ENCODE results near the gene TMEM163.
"Not testable (repeated sequence)": the region's sequence is repeated elsewhere in the genome, so short reads cannot be mapped to it uniquely, and the experiment has no call there.

The TMEM163 gene

DNA sequence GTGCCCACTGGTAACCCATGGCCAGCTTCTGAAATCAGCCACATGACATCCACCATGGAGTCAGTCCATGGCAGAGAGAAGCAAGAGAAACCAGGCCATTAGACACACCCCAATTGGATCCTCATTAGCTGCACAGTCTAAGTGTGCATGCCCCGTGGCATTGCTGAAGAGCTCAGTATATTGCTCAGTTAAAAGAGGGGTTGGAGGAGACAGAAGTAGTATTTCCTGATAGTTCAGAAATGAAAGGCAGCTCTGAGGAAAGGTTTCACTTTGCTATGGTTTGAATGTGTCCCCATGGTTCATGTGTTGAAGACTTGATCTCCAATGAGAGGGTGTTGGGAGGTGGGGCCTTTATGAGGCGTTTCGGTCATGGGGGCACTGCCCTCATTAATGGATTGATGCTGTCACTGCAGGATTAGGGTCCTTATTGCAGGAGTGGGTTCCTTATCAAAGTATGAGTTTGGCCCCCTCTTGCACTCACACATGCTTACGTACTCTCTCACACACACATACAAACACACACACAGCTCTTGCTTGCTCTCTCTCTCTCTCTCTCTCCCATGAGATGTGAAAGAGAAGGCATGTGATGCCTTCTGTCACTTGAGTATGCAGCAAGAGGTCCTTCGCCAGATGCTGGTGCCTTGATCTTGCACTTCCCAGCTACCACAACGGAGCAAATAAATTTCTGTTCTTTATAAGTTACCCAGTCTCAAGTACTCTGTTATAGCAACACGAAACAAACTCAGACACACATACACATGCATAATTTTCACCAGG, 58.0 kb downstream of the TMEM163 start:
- DNase-seq: no peak

DNA sequence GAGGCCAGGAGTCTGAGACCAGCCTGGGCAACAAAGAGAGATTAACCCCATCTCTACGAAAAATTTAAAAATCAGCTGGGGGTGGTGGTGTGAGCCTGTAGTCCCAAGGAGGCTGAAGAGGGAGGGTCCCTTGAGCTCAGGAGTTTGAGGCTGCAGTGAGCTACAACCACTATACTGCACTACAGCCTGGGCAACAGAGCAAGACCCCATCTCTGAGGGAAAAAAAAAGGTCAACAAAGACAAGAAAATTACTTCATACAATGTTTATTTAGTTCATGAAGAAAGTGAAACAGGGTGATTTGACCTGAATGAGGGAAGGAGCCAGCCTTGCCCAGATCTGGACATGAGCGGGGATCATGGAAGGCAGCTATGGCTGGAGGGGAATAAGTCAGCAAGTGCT, 59.1 kb downstream of the TMEM163 start:
- no peak for DNase-seq

DNA sequence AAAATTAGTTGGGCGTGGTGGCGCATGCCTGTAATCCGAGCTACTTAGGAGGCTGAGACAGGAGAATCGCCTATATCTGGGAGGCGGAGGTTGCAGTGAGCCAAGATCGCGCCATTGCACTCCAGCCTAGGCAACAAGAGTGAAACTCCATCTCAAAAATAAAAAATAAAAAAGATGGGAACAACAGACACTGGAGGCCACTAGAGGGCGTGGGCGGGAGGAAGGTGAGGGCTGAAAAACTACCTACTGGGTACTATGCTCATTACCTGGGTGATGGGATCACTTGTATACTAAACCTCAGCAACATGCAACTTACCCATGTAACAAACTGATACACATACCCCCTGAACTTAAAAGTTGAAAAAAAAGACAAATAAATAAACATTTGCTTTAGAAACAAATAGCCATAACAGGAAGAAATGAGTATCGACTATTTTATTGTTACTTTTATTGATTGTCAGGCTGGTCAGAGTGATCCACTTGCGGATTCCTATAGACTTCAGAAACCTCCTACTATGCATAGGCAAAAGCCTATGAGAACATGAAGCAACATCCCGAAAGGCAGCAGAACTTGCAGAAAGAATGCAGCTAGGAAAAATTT, 61.0 kb downstream of the TMEM163 start:
- DNase-seq: no peak

DNA sequence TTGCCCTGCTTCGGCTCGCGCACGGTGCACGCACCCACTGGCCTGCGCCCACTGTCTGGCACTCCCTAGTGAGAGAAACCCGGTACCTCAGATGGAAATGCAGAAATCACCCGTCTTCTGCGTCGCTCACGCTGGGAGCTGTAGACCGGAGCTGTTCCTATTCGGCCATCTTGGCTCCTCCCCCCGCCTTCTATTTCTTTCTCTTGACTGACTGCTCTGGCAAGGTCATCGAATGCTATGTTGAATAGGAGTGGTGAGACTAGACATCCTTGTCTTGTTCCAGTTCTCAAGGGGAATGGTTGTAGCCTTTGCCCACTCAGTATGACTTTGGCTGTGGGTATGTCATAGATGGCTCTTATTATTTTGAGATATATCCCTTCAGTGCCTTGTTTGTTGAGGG, 62.4 kb downstream of the TMEM163 start:
- DNase-seq: not testable (repeated sequence)

DNA sequence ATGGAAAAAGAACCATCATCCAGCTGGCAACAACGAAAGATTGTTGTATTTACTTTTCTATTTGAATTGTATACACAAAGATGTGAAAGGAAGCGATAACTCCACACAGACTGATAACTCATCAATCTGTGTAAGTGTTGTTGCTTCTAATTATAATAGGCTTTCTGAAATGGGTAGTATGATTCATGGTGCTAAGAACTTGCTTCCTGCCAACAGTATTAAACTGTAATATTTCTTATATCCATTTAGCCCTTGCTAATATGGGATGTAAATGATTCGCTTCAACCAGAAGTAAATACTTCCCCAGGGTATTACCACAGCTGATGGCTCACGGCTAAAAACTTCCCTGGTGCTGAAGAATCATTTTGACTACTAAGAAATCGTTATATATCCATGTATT, 70.2 kb downstream of the TMEM163 start:
- no peak for DNase-seq

DNA sequence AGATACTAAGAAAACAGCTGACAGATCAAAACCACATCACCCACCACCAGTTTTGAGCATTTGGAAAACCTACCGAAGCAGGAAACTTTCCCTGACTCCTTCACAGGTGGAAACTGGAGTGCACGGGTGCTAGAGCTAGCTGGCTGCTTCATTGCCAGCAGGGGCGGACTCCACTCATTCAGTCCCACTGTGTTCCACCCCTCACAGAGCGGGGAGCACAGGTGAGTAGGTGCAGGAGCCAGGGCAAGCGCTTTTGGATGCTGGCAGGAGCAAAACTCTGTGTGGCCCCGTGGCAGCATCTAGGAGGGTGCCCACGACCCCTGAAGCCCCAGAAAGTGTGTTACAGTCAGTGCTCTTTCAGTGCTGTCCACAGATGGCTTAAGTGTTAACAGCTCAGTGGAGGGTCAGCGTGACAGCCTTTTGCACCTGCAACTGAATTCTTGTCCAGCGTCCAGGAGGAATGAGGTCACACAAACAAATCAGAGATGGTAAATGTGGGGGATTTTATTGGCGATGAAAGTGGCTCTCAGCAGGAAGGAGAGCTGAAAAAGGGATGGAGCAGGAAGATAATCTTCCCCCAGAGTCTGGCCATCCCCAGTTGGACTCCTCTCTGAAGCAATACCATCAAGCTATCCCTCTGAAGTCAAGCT, 71.1 kb downstream of the TMEM163 start:
- DNase-seq: no peak

DNA sequence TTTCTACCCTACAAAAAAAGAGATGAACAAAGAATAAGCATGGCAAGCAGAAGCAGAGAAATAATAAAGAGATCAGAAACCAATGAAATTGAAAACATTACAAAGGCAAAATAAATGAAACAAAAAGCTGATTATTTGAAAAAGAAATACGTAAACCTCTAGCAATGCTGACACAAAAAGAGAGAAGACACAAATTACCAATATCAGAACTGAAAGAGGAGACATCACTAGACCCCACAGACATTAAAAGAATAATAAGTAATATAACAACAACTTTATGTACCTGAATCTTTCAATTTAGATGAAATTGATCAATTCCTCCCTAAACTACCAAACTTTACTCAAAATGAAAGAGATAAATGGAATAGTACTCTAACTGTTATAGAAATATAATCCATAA, 75.9 kb downstream of the TMEM163 start:
- DNase-seq: no peak

DNA sequence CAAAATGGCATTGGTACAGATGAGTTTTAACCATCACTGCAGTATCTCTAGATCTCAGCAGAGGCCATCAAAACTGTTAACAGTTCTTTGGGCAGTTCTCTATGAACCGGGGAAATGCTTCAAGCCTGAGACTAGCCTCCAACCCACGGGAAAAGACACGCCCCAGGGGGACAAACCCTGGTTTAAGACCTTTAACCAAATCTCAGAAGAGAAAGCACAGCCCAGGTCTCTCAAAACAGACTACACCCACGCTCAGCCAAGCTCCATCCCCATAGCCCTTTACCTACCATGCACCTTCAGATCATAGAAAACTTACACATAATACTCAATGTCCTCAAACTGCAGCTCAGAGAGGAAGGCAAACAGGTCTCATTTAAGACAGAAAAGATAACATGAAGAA, 78.3 kb downstream of the TMEM163 start:
- DNase-seq: no peak

DNA sequence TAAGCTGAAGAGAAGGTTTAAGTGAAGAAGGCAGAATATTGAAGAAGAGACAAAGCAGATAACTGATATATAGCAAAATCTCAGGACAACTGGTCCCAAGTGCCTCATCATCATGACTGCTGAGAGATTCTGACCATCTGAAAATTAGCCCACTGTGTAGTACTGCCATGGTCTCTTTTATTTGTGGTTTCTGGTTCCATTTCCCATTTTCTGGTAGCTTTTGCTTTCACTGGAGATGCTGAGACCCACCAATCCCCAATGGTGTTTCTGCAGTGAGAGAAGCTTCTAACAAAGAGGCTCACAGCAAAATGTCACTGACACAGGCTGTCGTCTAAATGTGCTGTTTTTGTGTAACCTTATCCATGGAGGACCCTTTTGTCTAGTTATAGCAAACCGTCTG, 79.5 kb downstream of the TMEM163 start:
- no peak for DNase-seq

DNA sequence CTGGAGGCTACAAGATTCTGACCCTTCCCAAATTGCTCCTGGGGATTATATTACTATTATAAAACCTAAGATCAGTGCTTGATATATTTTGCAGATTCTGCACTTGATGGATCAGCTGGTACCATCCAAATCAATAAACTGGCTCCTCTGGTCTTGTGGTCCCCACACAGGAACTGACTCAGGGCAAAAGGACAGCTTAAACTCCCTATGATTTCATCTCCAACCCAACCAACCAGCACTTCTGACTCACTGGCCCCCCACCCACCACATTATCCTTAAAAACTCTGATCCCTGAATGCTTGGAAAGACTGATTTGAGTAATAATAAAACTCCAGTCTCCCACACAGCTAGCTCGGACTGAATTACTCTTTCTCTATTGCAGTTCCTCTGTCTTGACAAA, 82.1 kb downstream of the TMEM163 start:
- no peak for DNase-seq

DNA sequence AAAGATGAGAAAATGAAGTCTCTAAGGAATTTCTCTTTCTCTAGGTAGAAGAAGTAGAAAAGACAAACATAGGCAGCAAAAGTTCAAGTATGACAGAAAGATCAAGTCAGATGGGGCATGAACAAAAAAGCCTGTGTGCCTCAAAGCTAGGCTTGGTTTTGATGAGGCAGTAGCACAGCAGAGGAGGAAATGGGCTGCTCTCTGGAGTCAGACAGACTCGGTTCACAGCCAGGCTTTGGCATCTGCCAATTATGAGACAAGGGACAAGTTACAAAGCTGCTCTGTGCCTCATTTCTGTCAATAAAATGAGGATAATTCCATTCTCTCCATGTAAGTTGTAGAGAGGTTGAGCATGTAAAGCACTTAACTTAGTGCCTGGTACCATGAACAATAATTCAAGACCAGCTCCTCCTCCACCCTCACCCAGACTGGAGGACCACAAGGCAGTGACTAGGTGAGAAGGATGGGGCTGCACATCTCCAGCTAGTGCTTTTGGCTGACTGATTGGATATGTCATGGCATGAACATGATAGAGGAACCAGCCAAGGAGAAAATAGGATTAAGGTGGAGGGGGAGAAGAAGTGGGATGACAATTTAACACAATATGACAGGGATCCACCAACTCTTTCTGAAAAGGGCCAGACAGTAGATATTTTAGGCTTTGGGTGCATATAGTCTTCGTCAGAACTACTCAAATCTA, 84.6 kb downstream of the TMEM163 start:
- no peak for DNase-seq

DNA sequence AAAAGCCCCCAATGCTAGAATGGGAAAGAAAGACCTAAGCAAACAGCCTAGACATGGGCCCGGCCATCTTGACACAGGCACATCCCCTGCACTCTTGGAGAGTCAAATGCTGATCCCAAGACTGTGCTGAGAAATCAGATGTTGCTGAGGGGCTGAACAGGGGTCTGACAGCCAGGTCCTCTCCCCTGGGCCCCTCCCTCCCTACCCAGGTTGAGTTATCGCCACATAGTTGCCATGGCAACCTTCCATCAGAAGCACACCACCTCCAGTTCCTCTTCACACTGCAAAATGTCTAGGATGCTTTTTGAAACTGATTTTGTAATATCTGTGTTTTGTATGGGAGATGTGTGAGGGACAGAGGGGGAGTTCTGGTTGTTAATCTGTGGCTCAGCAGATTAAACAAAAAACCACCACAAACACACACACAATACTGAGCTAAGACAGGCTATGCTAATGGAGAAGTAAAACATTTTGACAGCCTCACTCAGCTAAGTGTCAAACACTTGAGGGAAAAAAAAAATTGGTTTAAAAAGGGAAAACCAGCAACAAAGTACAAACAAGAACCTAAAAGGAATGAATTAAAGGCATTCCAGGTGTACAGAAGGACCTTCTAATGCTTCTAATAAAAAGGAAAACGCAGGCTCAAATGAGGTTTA, 88.2 kb downstream of the TMEM163 start:
- DNase-seq: no peak

DNA sequence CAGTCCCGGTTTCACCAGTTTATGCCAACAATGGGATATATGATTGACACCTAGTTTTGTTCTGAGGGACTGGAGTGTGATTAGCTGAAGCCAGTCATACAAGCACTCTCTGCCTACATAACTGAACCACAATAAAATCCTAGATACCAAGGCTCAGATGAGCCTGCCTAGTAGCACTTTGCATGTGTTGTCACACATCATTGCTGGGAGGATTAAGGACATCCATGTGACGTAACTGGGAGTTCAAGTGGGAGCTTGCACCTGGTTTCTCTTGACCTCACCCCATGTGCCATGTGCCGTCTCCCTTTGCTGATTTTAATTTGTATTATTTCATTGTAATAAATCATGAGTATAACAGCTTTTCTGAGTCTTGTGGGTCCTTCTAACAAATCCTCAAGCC, 90.3 kb downstream of the TMEM163 start:
- DNase-seq: no peak

DNA sequence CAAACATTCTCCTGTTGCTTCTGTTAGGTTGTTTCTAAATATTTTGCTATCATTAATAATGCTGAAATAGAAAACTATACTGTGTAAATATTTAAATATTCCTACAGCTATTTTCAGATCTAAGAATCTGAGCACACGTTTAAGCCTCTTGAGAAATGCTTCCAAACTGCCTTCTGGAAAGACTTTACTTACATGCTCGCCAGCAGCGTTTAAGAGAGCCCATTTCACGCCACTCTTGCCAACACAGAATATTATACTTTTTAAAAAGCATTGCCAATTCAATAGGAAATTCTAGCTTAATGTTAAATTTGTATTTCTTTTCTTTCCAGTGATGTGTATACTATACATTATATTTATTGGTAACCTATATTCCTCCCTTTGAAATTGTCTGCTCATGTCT, 92.0 kb downstream of the TMEM163 start:
- DNase-seq: no peak

DNA sequence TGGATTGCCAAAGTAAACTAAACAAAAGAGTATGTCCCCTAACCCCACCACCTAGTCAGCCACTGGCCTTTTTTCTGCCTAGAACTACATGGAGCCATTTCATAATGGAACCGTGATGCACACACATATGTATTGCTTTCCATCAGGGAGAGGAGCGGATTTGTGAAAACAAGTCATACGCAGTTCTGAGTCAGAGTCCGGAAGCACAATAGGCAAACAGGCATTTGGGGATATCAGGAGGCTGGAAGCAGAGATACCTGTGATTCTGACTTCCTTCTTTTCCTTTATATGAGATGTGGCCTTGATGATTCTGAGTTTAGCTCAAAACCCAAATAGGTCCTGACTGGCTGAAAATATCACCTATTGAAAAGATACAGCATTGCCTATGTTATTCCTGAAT, 93.5 kb downstream of the TMEM163 start:
- no peak for DNase-seq

DNA sequence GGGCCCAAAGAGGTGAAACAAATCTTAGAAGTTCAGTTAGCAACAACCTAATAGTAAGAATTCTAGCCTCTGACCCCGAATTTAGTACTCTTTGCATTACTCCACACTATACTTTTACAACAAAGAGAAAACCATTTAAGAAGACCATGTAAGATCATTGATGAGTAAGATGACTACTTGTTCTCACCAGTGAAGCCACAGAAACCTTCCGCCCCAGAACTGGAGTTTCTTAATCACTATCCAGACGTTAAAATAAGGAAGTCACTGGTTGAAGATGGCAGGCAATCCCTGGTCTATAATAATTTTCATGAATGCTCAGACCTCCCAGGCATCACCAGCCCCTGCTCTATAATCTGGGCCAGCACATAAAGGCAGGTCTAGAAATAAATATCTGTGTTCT, 95.0 kb downstream of the TMEM163 start:
- DNase-seq: no peak

DNA sequence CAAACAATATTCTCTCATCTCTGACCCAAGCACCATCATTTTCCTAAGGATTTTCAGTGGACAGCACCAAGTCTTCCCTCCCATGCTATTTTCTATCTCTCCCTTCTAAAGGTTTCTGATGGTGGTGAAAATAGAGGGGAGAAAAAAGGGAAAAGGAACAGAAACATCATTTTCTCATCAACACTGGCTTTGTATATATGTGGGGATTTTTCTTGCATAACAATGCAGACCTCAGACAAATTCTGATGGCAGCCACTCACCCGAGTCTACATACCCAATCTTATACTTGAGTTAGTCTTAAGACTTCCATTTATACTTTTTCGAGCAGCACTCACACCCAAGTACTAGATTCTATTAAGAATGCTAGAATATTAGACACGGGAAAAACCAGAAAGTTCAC, 95.8 kb downstream of the TMEM163 start:
- no peak for DNase-seq

DNA sequence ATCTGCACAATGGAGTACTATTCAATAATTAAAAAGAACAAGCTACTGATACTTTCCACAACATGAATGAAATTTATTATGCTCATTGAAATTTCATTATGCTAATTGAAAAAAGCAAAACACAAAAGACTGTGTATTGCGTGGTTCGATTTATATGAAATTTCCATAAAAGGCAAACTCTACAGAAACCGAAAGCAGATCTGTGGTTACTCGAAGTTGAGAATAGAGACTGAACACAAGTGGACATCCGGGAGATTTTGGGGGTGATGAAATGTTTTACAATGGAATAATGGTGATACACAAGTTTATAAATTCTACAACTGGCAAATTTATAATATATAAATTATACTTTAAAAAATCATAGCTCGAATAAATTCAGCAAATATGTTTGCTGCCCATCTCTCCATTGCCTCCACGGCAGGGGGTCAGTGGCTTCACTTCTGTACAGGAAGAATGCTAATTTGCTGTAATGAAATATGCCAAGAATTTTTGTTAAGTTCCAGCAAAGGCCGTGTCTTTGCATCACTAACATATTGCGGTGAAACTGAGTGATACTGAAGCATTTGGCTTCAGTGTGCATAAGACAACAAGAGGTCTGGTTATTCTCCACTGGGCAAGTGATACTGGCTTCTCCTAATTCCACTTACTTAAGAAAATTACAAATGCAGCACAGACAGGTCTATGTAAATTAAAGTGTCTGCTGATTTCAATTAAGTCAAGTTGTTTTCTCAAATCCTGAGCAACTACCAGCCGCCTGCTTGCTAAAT, 96.7 kb downstream of the TMEM163 start:
- DNase-seq: no peak

DNA sequence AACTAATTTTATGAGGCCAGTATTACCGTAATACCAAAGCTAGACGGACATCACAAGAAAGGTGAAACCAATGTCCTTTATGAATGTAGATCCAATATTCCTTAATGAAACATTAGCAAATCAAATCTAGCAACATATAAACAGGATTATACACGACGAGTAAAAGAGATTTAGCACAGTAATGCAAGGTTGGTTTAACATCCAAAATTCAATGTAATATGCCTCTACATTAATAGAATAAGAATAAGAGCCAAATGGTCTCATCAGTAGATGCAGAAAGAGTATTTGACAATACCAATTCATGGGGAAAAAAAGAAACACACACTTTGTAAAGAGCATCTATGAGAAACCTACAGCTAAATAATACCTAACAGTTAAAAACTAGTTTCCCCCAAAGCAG, 99.5 kb downstream of the TMEM163 start:
- DNase-seq: no peak

DNA sequence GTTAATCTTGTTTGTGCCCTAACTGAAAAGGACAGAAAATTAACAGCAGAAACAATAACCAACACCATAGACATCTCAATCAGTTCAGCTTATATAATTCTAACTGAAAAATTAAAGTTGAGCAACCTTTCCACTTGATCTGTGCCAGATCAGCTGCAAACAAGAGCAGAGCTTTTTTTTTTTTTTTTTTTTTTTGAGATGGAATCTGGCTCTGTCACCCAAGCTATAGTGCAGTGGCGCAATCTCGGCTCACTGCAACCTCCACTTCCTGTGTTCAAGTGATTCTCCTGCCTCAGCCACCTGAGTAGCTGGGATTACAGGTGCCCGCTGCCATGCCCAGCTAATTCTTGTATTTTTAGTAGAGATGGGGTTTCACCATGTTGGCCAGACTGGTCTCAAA, 103.3 kb downstream of the TMEM163 start:
- DNase-seq: not testable (repeated sequence)

DNA sequence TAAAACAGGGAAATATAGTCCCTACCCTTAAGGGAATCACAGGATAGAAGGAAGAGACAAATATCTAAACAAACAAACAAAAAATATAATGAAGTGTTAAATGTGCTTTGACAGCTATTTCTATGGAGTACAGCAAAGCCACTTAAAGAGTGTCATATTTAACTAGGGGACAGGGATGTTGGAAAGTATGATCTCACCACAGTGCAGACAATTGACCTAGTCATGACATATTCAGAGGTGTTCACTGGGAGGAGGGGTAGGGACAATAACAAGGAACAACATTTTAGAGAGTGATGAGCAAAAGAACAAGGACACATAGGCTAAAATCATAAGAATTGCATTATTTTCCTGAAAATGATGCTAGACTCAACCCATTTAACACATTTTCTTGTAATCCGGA, 107.5 kb downstream of the TMEM163 start:
- DNase-seq: no peak

DNA sequence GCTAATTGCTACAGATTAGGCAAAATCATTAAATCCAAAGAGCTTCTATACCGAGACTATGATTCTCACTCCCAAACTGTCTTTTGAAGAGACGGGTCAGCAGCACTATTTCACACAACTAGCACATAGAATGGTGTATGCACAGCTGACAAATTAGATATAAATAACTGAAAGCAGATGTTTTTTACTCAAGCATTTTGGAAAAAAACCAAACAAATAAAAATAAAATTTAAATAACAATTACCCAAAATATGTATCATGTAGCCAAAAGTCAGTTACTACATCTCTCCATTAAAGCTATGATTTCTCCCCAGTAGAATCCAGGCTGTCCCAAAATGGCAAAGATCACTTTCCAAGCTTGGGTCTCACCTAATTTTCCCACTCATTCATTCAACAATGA, 107.9 kb downstream of the TMEM163 start:
- no peak for DNase-seq

Data from activated gamma-delta T cell (primary cell).